Left ventricle myocardium inferior (tissue), 1 donor: Measurements from ENCODE around the gene DNAAF8. TPM values are rescaled to one million over a fixed set of nuclear protein-coding genes. Genes with fewer than 3 reads are reported as not detected.

Experiments
- DNase-seq: peaks from one replicate; pipeline ENCODE4 v3.0.0-alpha.2; 2020
- H3K27ac ChIP-seq: fragments of 200-600 bp; replicated peaks from 2 replicates; pipeline ENCODE4 v1.8.0; 2021
- H3K27me3 ChIP-seq: fragments of 200-600 bp; 2 replicates; pipeline ENCODE4 v1.8.0; 2021; ENCODE audit warnings: low read depth
- H3K36me3 ChIP-seq: fragments of 200-600 bp; 2 replicates; pipeline ENCODE4 v1.8.0; 2021
- H3K4me1 ChIP-seq: fragments of 200-600 bp; 2 replicates; pipeline ENCODE4 v1.8.0; 2021
- H3K4me3 ChIP-seq: fragments of 200-600 bp; 2 replicates; pipeline ENCODE4 v1.8.0; 2021; ENCODE audit warnings: mild to moderate bottlenecking, moderate library complexity
- H3K9me3 ChIP-seq: fragments of 200-600 bp; replicated peaks from 2 replicates; pipeline ENCODE4 v1.8.0; 2021
- CTCF ChIP-seq: fragments of 200-600 bp; IDR thresholded peaks from 2 replicates; pipeline ENCODE4 v1.8.0; 2021; ENCODE audit warnings: antibody characterized with exemption, mild to moderate bottlenecking, borderline replicate concordance
- intact Hi-C: fragments of 100-400 bp; cut with micrococcal nuclease; formaldehyde crosslinking; loops from one replicate; pipeline ENCODE4 v1.11.0; 2022
- total RNA-seq: library from RNA; stranded (reverse); fragmentation: NEBNext Ultra II Directional; extraction: Animal tissue kit (Norgen Biotek cat#: 25700); gene quantifications from one replicate; pipeline ENCODE4 v1.2.1, GENCODE V29; 2021
- donor health status: DM: no; HTN: yes; CAD: no; lungs with severe emphysema.

The DNAAF8 gene
- total RNA-seq, 1 donor from 2014 or later, result 0.77 TPM

- TF ChIP-seq CTCF, result no peak
- Histone ChIP-seq H3K4me3 (no peak overlapping the region), H3K4me1 (no peaks in the 10 kb centered on the region), H3K27ac (no peak overlapping the region), H3K9me3 (no peaks in the 10 kb centered on the region), H3K36me3 (no peaks in the 10 kb centered on the region), H3K27me3 (no peaks in the 10 kb centered on the region)
- intact Hi-C loops, result no loop called here
- no peak for DNase-seq
Measured at GRCh38 chr16:4775005-4775404, 40.7 kb downstream of the DNAAF8 start.

- intact Hi-C loops, result no loop called here
- no peak overlapping the region for H3K4me3 ChIP-seq
- H3K4me1 ChIP-seq, result no peaks in the 10 kb centered on the region
- no peak for TF ChIP-seq CTCF
- no peak for DNase-seq
- H3K9me3 ChIP-seq, result no peaks in the 10 kb centered on the region
- no peak overlapping the region for H3K27ac ChIP-seq
- H3K36me3 ChIP-seq, result no peaks in the 10 kb centered on the region
- H3K27me3 ChIP-seq, result no peaks in the 10 kb centered on the region
Measured at GRCh38 chr16:4776141-4776705, 41.9 kb downstream of the DNAAF8 start.

GRCh38 chr16:4777339-4778049 lies 43.2 kb downstream of the DNAAF8 start:
- intact Hi-C loops, result no loop called here
- H3K36me3 ChIP-seq, result no peaks in the 10 kb centered on the region
- DNase-seq, result no peak

GRCh38 chr16:4778050-4778392 lies 43.7 kb downstream of the DNAAF8 start:
- DNase-seq, result no peak

More at GRCh38 chr16:4777339-4778049, 43.2 kb downstream of the DNAAF8 start:
- Histone ChIP-seq H3K27ac (no peak overlapping the region), H3K4me1 (no peaks in the 10 kb centered on the region), H3K4me3 (no peak overlapping the region), H3K9me3 (no peaks in the 10 kb centered on the region), H3K27me3 (no peaks in the 10 kb centered on the region)
- no peak for TF ChIP-seq CTCF

GRCh38 chr16:4780235-4780634 lies 45.9 kb downstream of the DNAAF8 start:
- intact Hi-C loops, result no loop called here
- Histone ChIP-seq H3K4me3 (no peak overlapping the region), H3K36me3 (no peaks in the 10 kb centered on the region), H3K9me3 (no peaks in the 10 kb centered on the region), H3K27me3 (no peaks in the 10 kb centered on the region), H3K27ac (no peak overlapping the region), H3K4me1 (no peaks in the 10 kb centered on the region)
- no peak for TF ChIP-seq CTCF
- no peak for DNase-seq

More at GRCh38 chr16:4778050-4778392, 43.7 kb downstream of the DNAAF8 start:
- no peaks in the 10 kb centered on the region for H3K27me3 ChIP-seq
- intact Hi-C loops, result no loop called here
- H3K9me3 ChIP-seq, result no peaks in the 10 kb centered on the region
- H3K27ac ChIP-seq, result no peak overlapping the region
- H3K36me3 ChIP-seq, result no peaks in the 10 kb centered on the region
- H3K4me1 ChIP-seq, result no peaks in the 10 kb centered on the region
- no peak overlapping the region for H3K4me3 ChIP-seq
- no peak for TF ChIP-seq CTCF
